Measurements from ENCODE around the gene HTRA1.

HTRA1 gene

GRCh38 chr10:122478971-122479370 is 17.6 kb downstream of the HTRA1 start:
- Histone ChIP-seq H3K79me2 (ENCODE audit: insufficient read depth, low read length) (no peaks in the 10 kb centered on the region), H3K4me2 (ENCODE audit: low read depth, low read length, poor library complexity, severe bottlenecking) (no peak overlapping the region), H3K36me3 (ENCODE audit: low read length) (no peaks in the 10 kb centered on the region), H3K9me3 (ENCODE audit: insufficient read depth, low read length) (no peaks in the 10 kb centered on the region), H3K9ac (ENCODE audit: low read length) (no peak overlapping the region), H3K4me3 (ENCODE audit: insufficient read depth, low read length, poor library complexity, severe bottlenecking) (no peak overlapping the region), H3K27me3 (ENCODE audit: low read length) (no peaks in the 10 kb centered on the region), H3K27ac (ENCODE audit: low read depth, low read length) (no peak overlapping the region), H2AFZ (ENCODE audit: low read depth, low read length, severe bottlenecking) (no peak overlapping the region), H4K20me1 (ENCODE audit: low read depth, low read length) (no peaks in the 10 kb centered on the region), H3F3A (ENCODE audit: insufficient read depth) (no peaks in the 10 kb centered on the region), H3K9me2 (replicated peaks; ENCODE audit: insufficient read depth, low read length) (no peaks in the 10 kb centered on the region)
- TF ChIP-seq EZH2phosphoT487 (conservative IDR thresholded peaks at IDR 0.05; ENCODE audit: low read length), result no peak
- TF ChIP-seq, protein P1, sequence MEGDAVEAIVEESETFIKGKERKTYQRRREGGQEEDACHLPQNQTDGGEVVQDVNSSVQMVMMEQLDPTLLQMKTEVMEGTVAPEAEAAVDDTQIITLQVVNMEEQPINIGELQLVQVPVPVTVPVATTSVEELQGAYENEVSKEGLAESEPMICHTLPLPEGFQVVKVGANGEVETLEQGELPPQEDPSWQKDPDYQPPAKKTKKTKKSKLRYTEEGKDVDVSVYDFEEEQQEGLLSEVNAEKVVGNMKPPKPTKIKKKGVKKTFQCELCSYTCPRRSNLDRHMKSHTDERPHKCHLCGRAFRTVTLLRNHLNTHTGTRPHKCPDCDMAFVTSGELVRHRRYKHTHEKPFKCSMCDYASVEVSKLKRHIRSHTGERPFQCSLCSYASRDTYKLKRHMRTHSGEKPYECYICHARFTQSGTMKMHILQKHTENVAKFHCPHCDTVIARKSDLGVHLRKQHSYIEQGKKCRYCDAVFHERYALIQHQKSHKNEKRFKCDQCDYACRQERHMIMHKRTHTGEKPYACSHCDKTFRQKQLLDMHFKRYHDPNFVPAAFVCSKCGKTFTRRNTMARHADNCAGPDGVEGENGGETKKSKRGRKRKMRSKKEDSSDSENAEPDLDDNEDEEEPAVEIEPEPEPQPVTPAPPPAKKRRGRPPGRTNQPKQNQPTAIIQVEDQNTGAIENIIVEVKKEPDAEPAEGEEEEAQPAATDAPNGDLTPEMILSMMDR (IDR thresholded peaks at IDR 0.05; ENCODE audit: insufficient read depth, low read length, poor library complexity, severe bottlenecking), result no peak

DNA sequence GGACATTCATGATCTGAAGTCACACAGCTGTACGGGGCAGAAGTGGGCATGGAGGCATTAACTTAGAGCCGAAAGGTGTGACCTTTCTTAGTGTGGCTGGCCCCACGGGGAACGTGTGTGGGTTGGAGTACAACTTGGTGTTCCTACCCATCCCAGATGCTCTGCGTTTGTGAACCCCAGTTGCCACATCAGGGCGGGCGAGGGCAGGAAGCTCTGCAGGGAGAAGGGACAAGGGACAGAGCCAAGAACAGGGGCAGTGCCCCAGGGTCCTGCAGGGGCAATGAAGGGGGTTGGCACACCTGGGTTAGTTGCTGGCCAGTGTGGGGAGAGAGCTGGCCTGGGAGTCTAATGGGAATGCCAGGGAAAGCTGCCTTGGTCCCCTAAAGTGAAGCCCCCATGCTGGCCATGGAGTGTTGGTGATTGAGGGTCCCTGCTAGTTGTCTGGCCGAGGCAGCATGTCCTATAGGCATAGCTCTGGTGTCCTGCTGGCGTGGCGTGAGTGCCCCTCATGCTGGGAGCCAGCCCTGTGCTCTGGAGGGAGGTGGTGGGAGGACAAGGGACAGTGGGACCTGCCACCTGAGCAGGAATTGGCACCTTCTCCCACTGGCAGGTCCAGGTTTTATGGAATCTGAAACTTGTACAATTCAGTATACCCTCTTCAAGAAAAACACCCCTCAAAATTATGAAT is 18.9 kb downstream of the HTRA1 start:
- H3K4me3 ChIP-seq (ENCODE audit: insufficient read depth, low read length, poor library complexity, severe bottlenecking), result no peak overlapping the region
- no peaks in the 10 kb centered on the region for H3F3A ChIP-seq (ENCODE audit: insufficient read depth)
- no peaks in the 10 kb centered on the region for H4K20me1 ChIP-seq (ENCODE audit: low read depth, low read length)
- no peaks in the 10 kb centered on the region for H3K36me3 ChIP-seq (ENCODE audit: low read length)
- no peak overlapping the region for H2AFZ ChIP-seq (ENCODE audit: low read depth, low read length, severe bottlenecking)
- TF ChIP-seq, protein P1 (IDR thresholded peaks at IDR 0.05; ENCODE audit: insufficient read depth, low read length, poor library complexity, severe bottlenecking), result no peak
- no peak for TF ChIP-seq EZH2phosphoT487 (conservative IDR thresholded peaks at IDR 0.05; ENCODE audit: low read length)
- H3K27ac ChIP-seq (ENCODE audit: low read depth, low read length), result no peak overlapping the region
- H3K4me2 ChIP-seq (ENCODE audit: low read depth, low read length, poor library complexity, severe bottlenecking), result no peak overlapping the region
- no peaks in the 10 kb centered on the region for H3K27me3 ChIP-seq (ENCODE audit: low read length)
- H3K9me3 ChIP-seq (ENCODE audit: insufficient read depth, low read length), result no peaks in the 10 kb centered on the region
- H3K79me2 ChIP-seq (ENCODE audit: insufficient read depth, low read length), result no peaks in the 10 kb centered on the region
- no peak overlapping the region for H3K9ac ChIP-seq (ENCODE audit: low read length)
- no peaks in the 10 kb centered on the region for H3K9me2 ChIP-seq (replicated peaks; ENCODE audit: insufficient read depth, low read length)

DNA sequence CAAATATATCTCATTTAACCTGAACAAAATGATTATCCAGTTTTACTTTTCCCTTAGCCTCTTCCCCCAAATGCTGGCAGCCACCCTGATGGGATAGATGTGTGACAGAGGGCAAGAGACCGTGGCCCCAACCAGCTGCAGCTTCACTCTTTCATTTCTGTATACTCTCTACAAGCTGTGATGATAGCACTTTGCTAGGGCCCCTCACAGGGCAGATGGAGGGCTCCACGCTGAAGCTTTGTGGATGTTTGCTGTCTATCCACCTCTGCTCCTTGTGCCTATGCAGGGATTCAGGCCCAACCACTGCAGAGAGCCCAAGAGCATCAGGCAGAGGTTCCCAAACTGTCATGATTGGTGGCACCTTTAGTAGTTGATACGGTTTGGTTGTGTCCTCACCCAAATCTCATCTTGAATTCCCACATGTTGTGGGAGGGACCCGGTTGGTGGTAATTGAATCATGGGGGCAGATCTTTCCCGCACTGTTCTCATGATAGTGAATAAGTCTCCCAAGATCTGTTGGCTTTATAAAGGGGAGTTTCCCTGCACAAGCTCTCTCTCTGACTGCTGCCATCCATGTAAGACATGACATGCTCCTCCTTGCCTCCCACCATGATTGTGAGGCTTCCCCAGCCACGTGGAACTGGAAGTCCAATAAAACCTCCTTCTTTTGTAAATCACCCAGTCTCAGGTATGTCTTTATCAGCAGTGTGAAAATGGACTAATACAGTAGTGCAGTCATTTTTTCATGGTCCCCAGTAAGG is 20.1 kb downstream of the HTRA1 start:
- no peak for TF ChIP-seq EZH2phosphoT487 (conservative IDR thresholded peaks at IDR 0.05; ENCODE audit: low read length)
- TF ChIP-seq, protein P1 (IDR thresholded peaks at IDR 0.05; ENCODE audit: insufficient read depth, low read length, poor library complexity, severe bottlenecking), result no peak
- no peak overlapping the region for H3K9ac ChIP-seq (ENCODE audit: low read length)
- H3K4me3 ChIP-seq (ENCODE audit: insufficient read depth, low read length, poor library complexity, severe bottlenecking), result no peak overlapping the region

More for the DNA sequence above, 20.1 kb downstream of the HTRA1 start:
- Histone ChIP-seq H4K20me1 (ENCODE audit: low read depth, low read length) (no peaks in the 10 kb centered on the region), H3K9me2 (replicated peaks; ENCODE audit: insufficient read depth, low read length) (no peaks in the 10 kb centered on the region), H3F3A (ENCODE audit: insufficient read depth) (no peaks in the 10 kb centered on the region), H3K27me3 (ENCODE audit: low read length) (no peaks in the 10 kb centered on the region), H2AFZ (ENCODE audit: low read depth, low read length, severe bottlenecking) (no peak overlapping the region), H3K79me2 (ENCODE audit: insufficient read depth, low read length) (no peaks in the 10 kb centered on the region), H3K4me2 (ENCODE audit: low read depth, low read length, poor library complexity, severe bottlenecking) (no peak overlapping the region), H3K27ac (ENCODE audit: low read depth, low read length) (no peak overlapping the region), H3K36me3 (ENCODE audit: low read length) (no peaks in the 10 kb centered on the region), H3K9me3 (ENCODE audit: insufficient read depth, low read length) (no peaks in the 10 kb centered on the region)

All from SU-DHL-6 (cell line).